Measurements from ENCODE around the gene SLC12A8. TPM values are rescaled to one million over a fixed set of nuclear protein-coding genes. Genes with fewer than 3 reads are reported as not detected.
A peak's percentile ranks its signal among the peaks of the same experiment; 100 is the strongest.

The SLC12A8 gene
- total and polyA plus RNA-seq, 2 of the 13 experiments (the other 11 are each of a cell fraction or from before 2014, with no cell fraction given) = 0.44 to 0.71 TPM

GRCh38 chr3:125054449-125055329 lies 157.9 kb downstream of the SLC12A8 start (continued):
- 0 out of 2 replicates have a peak, but pooled peaks have one; percentile 12 for TF ChIP-seq THRA (CRISPR knock-in tag; IDR thresholded peaks at IDR 0.05; ENCODE audit: borderline replicate concordance)
- no peak for TF ChIP-seq SOX6 (IDR thresholded peaks at IDR 0.05)
- peak; percentile 28 for TF ChIP-seq SOX6 (CRISPR knock-in tag; IDR thresholded peaks at IDR 0.05)
- TF ChIP-seq MXI1 (IDR thresholded peaks at IDR 0.05; ENCODE audit: borderline replicate concordance, low read depth, low read length) = peak; percentile 86; the same call in 1 of the 3 replicates
- TF ChIP-seq RARA (CRISPR knock-in tag; IDR thresholded peaks at IDR 0.05) = peak; percentile 43; the same call in 1 of the 2 replicates
- 0 out of 2 replicates have a peak, but pooled peaks have one; percentile 30 for TF ChIP-seq ZNF556 (CRISPR knock-in tag; IDR thresholded peaks at IDR 0.05; ENCODE audit: borderline replicate concordance)
- no peak for TF ChIP-seq PCBP1 (IDR thresholded peaks at IDR 0.05; ENCODE audit: borderline replicate concordance, low read depth, low read length)
- peak; percentile 63 for TF ChIP-seq ONECUT2 (CRISPR knock-in tag; IDR thresholded peaks at IDR 0.05)
- peak; percentile 98 for TF ChIP-seq IRF2 (CRISPR knock-in tag; IDR thresholded peaks at IDR 0.05)
- TF ChIP-seq KLF6 (CRISPR knock-in tag; IDR thresholded peaks at IDR 0.05) = 0 out of 2 replicates have a peak, but pooled peaks have one; percentile 43
- TF ChIP-seq HDAC2 (CRISPR knock-in tag; IDR thresholded peaks at IDR 0.05) = peak; percentile 33; the same call in 1 of the 2 replicates
- peak; percentile 64 for TF ChIP-seq MAX (IDR thresholded peaks at IDR 0.05)
- TF ChIP-seq SMC3 (IDR thresholded peaks at IDR 0.05; ENCODE audit: low read length) = peak; percentile 46; the same call in 1 of the 2 replicates
- TF ChIP-seq LCORL (IDR thresholded peaks at IDR 0.05) = no peak
- peak; percentile 62; the same call in 1 of the 2 replicates for TF ChIP-seq LCORL (CRISPR knock-in tag; IDR thresholded peaks at IDR 0.05)
- TF ChIP-seq SRF (IDR thresholded peaks at IDR 0.05; ENCODE audit: low read depth, low read length) = 0 out of 2 replicates have a peak, but pooled peaks have one; percentile 19
- no peak for TF ChIP-seq KDM2A (CRISPR knock-in tag; IDR thresholded peaks at IDR 0.05; ENCODE audit: borderline replicate concordance, low read depth)
- TF ChIP-seq PBX2 (CRISPR knock-in tag; IDR thresholded peaks at IDR 0.05) = peak; percentile 78
- TF ChIP-seq MED1 (CRISPR knock-in tag; IDR thresholded peaks at IDR 0.05) = peak; percentile 52; the same call in 1 of the 2 replicates
- TF ChIP-seq SMAD3 (CRISPR knock-in tag; IDR thresholded peaks at IDR 0.05) = peak; percentile 33; the same call in 1 of the 2 replicates
- peak; percentile 8; the same call in 1 of the 2 replicates for TF ChIP-seq ZNF609 (CRISPR knock-in tag; IDR thresholded peaks at IDR 0.05; ENCODE audit: borderline replicate concordance)
- TF ChIP-seq SSRP1 (CRISPR knock-in tag; IDR thresholded peaks at IDR 0.05) = 0 out of 2 replicates have a peak, but pooled peaks have one; percentile 73
- TF ChIP-seq ZNF451 (CRISPR knock-in tag; IDR thresholded peaks at IDR 0.05) = no peak

Data from HepG2 (cell line).